Fibroblast of lung (primary cell): Measurements from ENCODE around the gene SREK1IP1. TPM values are rescaled to one million over a fixed set of nuclear protein-coding genes. Genes with fewer than 3 reads are reported as not detected.

ENCODE experiments used
- DNase-seq, 2 donors: peaks; one replicate each; pipeline versions ENCODE4 v3.0.0 to v3.0.0-alpha.2; 2010; ENCODE audit warnings: low read depth in 2 of 2
- H2AFZ ChIP-seq: 2 replicates; pipeline ENCODE4 v1.5.1; 2012; ENCODE audit warnings: low read length, control low read depth, inconsistent platforms
- H3K27ac ChIP-seq: 2 replicates; pipeline ENCODE4 v1.5.1; 2011; ENCODE audit warnings: low read length, control low read depth; ENCODE audit not compliant: insufficient read depth
- H3K27me3 ChIP-seq: 2 replicates; pipeline ENCODE4 v1.5.1; 2011; ENCODE audit warnings: mild to moderate bottlenecking, low read length; ENCODE audit not compliant: control insufficient read depth, insufficient read depth
- H3K36me3 ChIP-seq: 2 replicates; pipeline ENCODE4 v1.5.1; 2011; ENCODE audit warnings: low read length; ENCODE audit not compliant: control insufficient read depth, insufficient read depth
- H3K4me1 ChIP-seq: 2 replicates; pipeline ENCODE4 v1.5.1; 2011; ENCODE audit warnings: low read length; ENCODE audit not compliant: control insufficient read depth, insufficient read depth; ENCODE audit errors: extremely low read depth
- H3K4me2 ChIP-seq: 2 replicates; pipeline ENCODE4 v1.5.1; 2011; ENCODE audit warnings: low read length, control low read depth; ENCODE audit not compliant: insufficient read depth; ENCODE audit errors: extremely low read depth
- H3K4me3 ChIP-seq, 4 experiments: fragments of 200-600 bp in 1 of 4; sonication (generic) in 1 of 4; replicated peaks in 1 of 4; 2 replicates each; pipeline ENCODE4 v1.5.1; 2011 to 2016; ENCODE audit warnings: low read length in 4 of 4, low read depth in 3 of 4, mild to moderate bottlenecking in 3 of 4, control low read depth in 2 of 4, inconsistent platforms in 1 of 4, mixed read lengths in 1 of 4; ENCODE audit not compliant: insufficient read depth in 1 of 4; ENCODE audit errors: control extremely low read depth in 1 of 4
- H3K79me2 ChIP-seq: 2 replicates; pipeline ENCODE4 v1.5.1; 2012; ENCODE audit warnings: mild to moderate bottlenecking, low read length, inconsistent platforms; ENCODE audit not compliant: control insufficient read depth, insufficient read depth
- H3K9ac ChIP-seq: 2 replicates; pipeline ENCODE4 v1.5.1; 2011; ENCODE audit warnings: mild to moderate bottlenecking, low read length, control low read depth; ENCODE audit not compliant: insufficient read depth
- H3K9me3 ChIP-seq: 2 replicates; pipeline ENCODE4 v1.5.1; 2012; ENCODE audit warnings: low read depth, low read length; ENCODE audit not compliant: control insufficient read depth, insufficient read depth
- H4K20me1 ChIP-seq: 2 replicates; pipeline ENCODE4 v1.5.1; 2011; ENCODE audit warnings: low read length; ENCODE audit not compliant: control insufficient read depth, insufficient read depth; ENCODE audit errors: extremely low read depth
- EZH2 ChIP-seq: IDR thresholded peaks from 2 replicates; pipeline ENCODE4 v1.5.1; 2012; ENCODE audit warnings: low read length, control low read depth, mild to moderate bottlenecking; ENCODE audit errors: missing control alignments
- polyA plus RNA-seq, 2 donors: library from polyadenylated mRNA; depleted of rRNA in 1 of 2; stranded (reverse) in 1 of 2; unstranded in 1 of 2; fragments of >200 nt; gene quantifications; 2 replicates each; pipeline ENCODE4 v1.2.1, GENCODE V29; 2011 to 2012; ENCODE audit warnings: missing spikeins in 1 of 2
- total RNA-seq: library from RNA; depleted of rRNA; stranded (reverse); fragments of >200 nt; gene quantifications from 2 replicates; pipeline ENCODE4 v1.2.1, GENCODE V29; 2014
- TF ChIP-seq, protein P1 (sequence below), 2 donors: IDR thresholded peaks in 1 of 2; conservative IDR thresholded peaks in 1 of 2; 1 replicate in 1 of 2; 2 replicates in 1 of 2; pipeline ENCODE4 v1.5.1; 2011 to 2012; ENCODE audit warnings: low read length in 2 of 2, control low read depth in 1 of 2, inconsistent platforms in 1 of 2, low read depth in 1 of 2, mild to moderate bottlenecking in 1 of 2

SREK1IP1 gene
- total and polyA plus RNA-seq, 2 donors (not counting 1 experiment from before 2014, with no cell fraction given), result 6.5 to 13.5 TPM

DNA sequence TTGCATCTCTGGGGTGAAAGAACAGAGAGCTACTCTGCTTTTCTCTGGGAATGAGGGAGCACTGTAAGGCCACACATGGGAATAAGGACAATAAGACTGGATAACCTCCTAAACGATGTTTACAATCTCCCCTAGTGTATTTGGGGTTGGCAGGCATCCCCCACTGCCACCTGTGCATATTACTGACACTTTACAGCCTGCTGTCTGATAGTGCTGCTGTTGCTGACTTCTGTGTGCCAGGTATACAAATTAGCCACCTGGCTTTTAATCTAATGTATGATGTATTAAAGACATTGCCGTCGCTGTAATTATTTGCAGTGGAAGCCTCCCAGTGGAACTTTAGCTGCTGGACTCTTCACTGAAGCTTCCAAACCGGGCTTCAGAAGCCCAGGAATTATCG is 82.6 kb downstream of the SREK1IP1 start:
- Histone ChIP-seq H3K36me3 (no peaks in the 10 kb centered on the region), H3K27me3 (peaks cover 19% of the 10 kb centered on the region)
- no peak for TF ChIP-seq EZH2
- TF ChIP-seq, protein P1, sequence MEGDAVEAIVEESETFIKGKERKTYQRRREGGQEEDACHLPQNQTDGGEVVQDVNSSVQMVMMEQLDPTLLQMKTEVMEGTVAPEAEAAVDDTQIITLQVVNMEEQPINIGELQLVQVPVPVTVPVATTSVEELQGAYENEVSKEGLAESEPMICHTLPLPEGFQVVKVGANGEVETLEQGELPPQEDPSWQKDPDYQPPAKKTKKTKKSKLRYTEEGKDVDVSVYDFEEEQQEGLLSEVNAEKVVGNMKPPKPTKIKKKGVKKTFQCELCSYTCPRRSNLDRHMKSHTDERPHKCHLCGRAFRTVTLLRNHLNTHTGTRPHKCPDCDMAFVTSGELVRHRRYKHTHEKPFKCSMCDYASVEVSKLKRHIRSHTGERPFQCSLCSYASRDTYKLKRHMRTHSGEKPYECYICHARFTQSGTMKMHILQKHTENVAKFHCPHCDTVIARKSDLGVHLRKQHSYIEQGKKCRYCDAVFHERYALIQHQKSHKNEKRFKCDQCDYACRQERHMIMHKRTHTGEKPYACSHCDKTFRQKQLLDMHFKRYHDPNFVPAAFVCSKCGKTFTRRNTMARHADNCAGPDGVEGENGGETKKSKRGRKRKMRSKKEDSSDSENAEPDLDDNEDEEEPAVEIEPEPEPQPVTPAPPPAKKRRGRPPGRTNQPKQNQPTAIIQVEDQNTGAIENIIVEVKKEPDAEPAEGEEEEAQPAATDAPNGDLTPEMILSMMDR (conservative IDR thresholded peaks at IDR 0.05 in 1 of 2, IDR thresholded peaks at IDR 0.05 in 1 of 2; ENCODE audit: low read depth in 1 of 2, low read length in 2 of 2), result no peak

GRCh38 chr5:64682608-64683007 is 85.9 kb downstream of the SREK1IP1 start:
- H3K27ac ChIP-seq, result no peak overlapping the region
- H3K4me1 ChIP-seq, result no peaks in the 10 kb centered on the region
- H3K79me2 ChIP-seq, result no peaks in the 10 kb centered on the region
- H2AFZ ChIP-seq, result no peak overlapping the region
- H3K4me2 ChIP-seq, result no peak overlapping the region
- H3K9me3 ChIP-seq, result no peaks in the 10 kb centered on the region
- peaks cover 4% of the 10 kb centered on the region for H3K27me3 ChIP-seq
- TF ChIP-seq, protein P1 (conservative IDR thresholded peaks at IDR 0.05 in 1 of 2, IDR thresholded peaks at IDR 0.05 in 1 of 2; ENCODE audit: low read depth in 1 of 2, low read length in 2 of 2), result no peak
- TF ChIP-seq EZH2, result no peak
- H3K4me3 ChIP-seq, result no peak overlapping the region
- no peaks in the 10 kb centered on the region for H4K20me1 ChIP-seq
- DNase-seq, result no peak
- no peak overlapping the region for H3K9ac ChIP-seq
- H3K36me3 ChIP-seq, result no peaks in the 10 kb centered on the region

More for the DNA sequence above, 82.6 kb downstream of the SREK1IP1 start:
- Histone ChIP-seq H4K20me1 (no peaks in the 10 kb centered on the region), H2AFZ (no peak overlapping the region), H3K4me3 (no peak overlapping the region), H3K9ac (no peak overlapping the region), H3K4me1 (no peaks in the 10 kb centered on the region), H3K9me3 (no peaks in the 10 kb centered on the region), H3K27ac (no peak overlapping the region), H3K79me2 (no peaks in the 10 kb centered on the region), H3K4me2 (no peak overlapping the region)
- DNase-seq, result no peak

- H3K27me3 ChIP-seq, result peaks cover 2% of the 10 kb centered on the region
- DNase-seq, result no peak
- TF ChIP-seq, protein P1 (conservative IDR thresholded peaks at IDR 0.05 in 1 of 2, IDR thresholded peaks at IDR 0.05 in 1 of 2; ENCODE audit: low read depth in 1 of 2, low read length in 2 of 2), result peak in 1 of 2 donors; percentile 22
- TF ChIP-seq EZH2, result no peak
Measured at GRCh38 chr5:64680289-64680688, 88.2 kb downstream of the SREK1IP1 start.

More at GRCh38 chr5:64680289-64680688, 88.2 kb downstream of the SREK1IP1 start:
- Histone ChIP-seq H4K20me1 (no peaks in the 10 kb centered on the region), H3K9me3 (no peaks in the 10 kb centered on the region), H3K79me2 (no peaks in the 10 kb centered on the region), H3K36me3 (no peaks in the 10 kb centered on the region), H3K4me2 (no peak overlapping the region), H3K4me1 (no peaks in the 10 kb centered on the region), H3K9ac (no peak overlapping the region), H3K27ac (no peak overlapping the region), H3K4me3 (no peak overlapping the region), H2AFZ (no peak overlapping the region)
